HEK293T (cell line): ENCODE data around the gene GRAMD1B.

Experiments used
- ARNT ChIP-seq: fragments of 450-650 bp; IDR thresholded peaks from 2 replicates; pipeline ENCODE4 v1.6.1; 2017; ENCODE audit warnings: mild to moderate bottlenecking
- FOXK2 ChIP-seq: fragments of 450-650 bp; IDR thresholded peaks from 2 replicates; pipeline ENCODE4 v1.6.1; 2016; ENCODE audit warnings: mild to moderate bottlenecking
- FOXM1 ChIP-seq: fragments of 450-650 bp; IDR thresholded peaks from 2 replicates; pipeline ENCODE4 v1.6.1; 2017; ENCODE audit warnings: mild to moderate bottlenecking, borderline replicate concordance
- HDGF ChIP-seq: fragments of 450-650 bp; IDR thresholded peaks from 2 replicates; pipeline ENCODE4 v1.6.1; 2017; ENCODE audit warnings: antibody characterized with exemption, borderline replicate concordance
- NFRKB ChIP-seq: fragments of 450-650 bp; IDR thresholded peaks from 2 replicates; pipeline ENCODE4 v1.6.1; 2016; ENCODE audit warnings: mild to moderate bottlenecking, moderate library complexity
- PKNOX1 ChIP-seq: fragments of 450-650 bp; IDR thresholded peaks from 2 replicates; pipeline ENCODE4 v1.6.1; 2016
- SP1 ChIP-seq: fragments of 450-650 bp; IDR thresholded peaks from 2 replicates; pipeline ENCODE4 v1.6.1; 2017
- TARDBP ChIP-seq: fragments of 450-650 bp; IDR thresholded peaks from 2 replicates; pipeline ENCODE4 v1.6.1; 2016
- ZNF384 ChIP-seq: fragments of 450-650 bp; IDR thresholded peaks from 2 replicates; pipeline ENCODE4 v1.6.1; 2016

- TF ChIP-seq TARDBP (no peak), SP1 (no peak), FOXM1 (no peak), HDGF (no peak), NFRKB (no peak), PKNOX1 (no peak), ARNT (no peak), FOXK2 (no peak), ZNF384 (no peak)
Observed at GRCh38 chr11:123382555-123383074, 47.5 kb upstream of the GRAMD1B start.
